GM23338 (cell line): Measurements from ENCODE around the gene TBC1D2B. TPM values are rescaled to one million over a fixed set of nuclear protein-coding genes. Genes with fewer than 3 reads are reported as not detected.

Source experiments
- ATAC-seq: fragments of 200-7000 bp; cut with Tn5 transposase; 3 replicates; pipeline ENCODE4 v1.9.1; 2020
- DNase-seq: peaks from one replicate; pipeline ENCODE4 v3.0.0-alpha.2; 2015; ENCODE audit warnings: low spot score
- H2AFZ ChIP-seq: fragments of 200-600 bp; sonication (generic); 2 replicates; pipeline ENCODE4 v1.8.0; 2016; ENCODE audit warnings: antibody characterized with exemption, mild to moderate bottlenecking, moderate library complexity
- H3F3A ChIP-seq: fragments of 200-600 bp; sonication (generic); replicated peaks from 2 replicates; pipeline ENCODE4 v1.8.0; 2017; ENCODE audit warnings: antibody characterized with exemption, mixed run types, low read depth
- H3K27ac ChIP-seq: fragments of 200-600 bp; sonication (generic); 2 replicates; pipeline ENCODE4 v1.6.1; 2016; ENCODE audit warnings: low read depth
- H3K27me3 ChIP-seq: fragments of 200-600 bp; sonication (generic); 2 replicates; pipeline ENCODE4 v1.8.0; 2016; ENCODE audit warnings: mild to moderate bottlenecking, mixed run types, moderate library complexity; ENCODE audit not compliant: insufficient read depth
- H3K36me3 ChIP-seq: fragments of 200-600 bp; sonication (generic); 2 replicates; pipeline ENCODE4 v1.8.0; 2016; ENCODE audit warnings: mild to moderate bottlenecking; ENCODE audit not compliant: insufficient read depth
- H3K4me1 ChIP-seq: fragments of 200-600 bp; sonication (generic); 2 replicates; pipeline ENCODE4 v1.8.0; 2016; ENCODE audit warnings: mild to moderate bottlenecking, moderate library complexity; ENCODE audit not compliant: insufficient read depth
- H3K4me2 ChIP-seq: fragments of 200-600 bp; sonication (generic); 2 replicates; pipeline ENCODE4 v1.7.1; 2017; ENCODE audit warnings: mixed run types
- H3K4me3 ChIP-seq: fragments of 200-600 bp; sonication (generic); 2 replicates; pipeline ENCODE4 v1.6.1; 2016; ENCODE audit warnings: mixed run types
- H3K79me2 ChIP-seq: fragments of 200-600 bp; sonication (generic); replicated peaks from 2 replicates; pipeline ENCODE4 v1.8.0; 2017; ENCODE audit warnings: mild to moderate bottlenecking; ENCODE audit not compliant: insufficient read depth
- H3K9me2 ChIP-seq: fragments of 200-600 bp; sonication (generic); 2 replicates; pipeline ENCODE4 v1.8.0; 2017; ENCODE audit not compliant: insufficient read depth
- H4K20me1 ChIP-seq: fragments of 200-600 bp; sonication (generic); replicated peaks from 2 replicates; pipeline ENCODE4 v1.8.0; 2017; ENCODE audit warnings: mild to moderate bottlenecking; ENCODE audit not compliant: insufficient read depth
- H3K27ac Mint-ChIP-seq: 2 replicates; pipeline ENCODE4 v1.8.0; 2020; ENCODE audit warnings: inconsistent platforms, mild to moderate bottlenecking, moderate library complexity, mixed read lengths
- H3K27me3 Mint-ChIP-seq: 3 replicates; pipeline ENCODE4 v1.8.0; 2022; ENCODE audit warnings: low read depth, mild to moderate bottlenecking, moderate library complexity, mixed read lengths, inconsistent platforms; ENCODE audit not compliant: insufficient read depth, poor library complexity
- H3K36me3 Mint-ChIP-seq: 3 replicates; pipeline ENCODE4 v1.8.0; 2021; ENCODE audit warnings: low read depth, mild to moderate bottlenecking, inconsistent platforms, moderate library complexity, mixed read lengths
- H3K4me1 Mint-ChIP-seq: 3 replicates; pipeline ENCODE4 v1.8.0; 2020; ENCODE audit warnings: mild to moderate bottlenecking, inconsistent platforms, mixed read lengths
- H3K4me3 Mint-ChIP-seq: 3 replicates; pipeline ENCODE4 v1.8.0; 2021; ENCODE audit warnings: moderate library complexity, mild to moderate bottlenecking, inconsistent platforms, mixed read lengths
- H3K9me3 Mint-ChIP-seq: 3 replicates; pipeline ENCODE4 v1.8.0; 2020; ENCODE audit warnings: moderate library complexity, mild to moderate bottlenecking, inconsistent platforms, mixed read lengths
- CTCF ChIP-seq, 2 experiments: fragments of 200-600 bp in 1 of 2; sonication (generic) in 1 of 2; conservative IDR thresholded peaks; 2 replicates each; pipeline versions ENCODE4 v1.5.1 to v1.6.1; 2016 to 2017; ENCODE audit warnings: antibody characterized with exemption in 2 of 2, low read depth in 2 of 2, mild to moderate bottlenecking in 2 of 2, moderate library complexity in 1 of 2
- ETS1 ChIP-seq: IDR thresholded peaks from 2 replicates; pipeline ENCODE4 v1.6.1; 2016; ENCODE audit warnings: antibody characterized with exemption
- EZH2phosphoT487 ChIP-seq: fragments of 200-600 bp; sonication (generic); IDR thresholded peaks from one replicate; pipeline ENCODE4 v1.8.1; 2018; ENCODE audit warnings: antibody characterized with exemption; ENCODE audit not compliant: unreplicated experiment
- JUNB ChIP-seq: IDR thresholded peaks from one replicate; pipeline ENCODE4 v1.6.1; 2016; ENCODE audit warnings: antibody characterized with exemption; ENCODE audit not compliant: unreplicated experiment
- NANOG ChIP-seq: IDR thresholded peaks from 2 replicates; pipeline ENCODE4 v1.6.1; 2016; ENCODE audit warnings: antibody characterized with exemption, borderline replicate concordance
- REST ChIP-seq: IDR thresholded peaks from one replicate; pipeline ENCODE4 v1.6.1; 2018; ENCODE audit warnings: antibody characterized with exemption; ENCODE audit not compliant: unreplicated experiment
- ZNF114 ChIP-seq: fragments of 250-450 bp; sonication (Bioruptor Pico); IDR thresholded peaks from 2 replicates; pipeline ENCODE4 v1.5.0; 2020; ENCODE audit warnings: mild to moderate bottlenecking, moderate library complexity
- ZNF331 ChIP-seq: fragments of 250-450 bp; sonication (Bioruptor Pico); IDR thresholded peaks from 2 replicates; pipeline ENCODE4 v1.5.0; 2020; ENCODE audit warnings: low read depth, mild to moderate bottlenecking, moderate library complexity
- ZNF462 ChIP-seq: fragments of 250-450 bp; sonication (Bioruptor Pico); IDR thresholded peaks from 2 replicates; pipeline ENCODE4 v1.5.0; 2020; ENCODE audit warnings: mild to moderate bottlenecking, moderate library complexity
- polyA plus RNA-seq: library from polyadenylated mRNA; unstranded; fragments of >200 nt; fragmentation: Nextera tagmentation; extraction: Ambion mirVana; gene quantifications from 2 replicates; pipeline ENCODE4 v1.2.1, GENCODE V29; 2016
- total RNA-seq: library from RNA; depleted of rRNA; stranded (reverse); fragments of >200 nt; shearing (Covaris generic); gene quantifications from 2 replicates; pipeline ENCODE4 v1.2.3, GENCODE V29; 2014

The TBC1D2B gene
- total and polyA plus RNA-seq, 2 experiments from 2014 or later, result 3.6 to 17.8 TPM

- H3K27ac Mint-ChIP-seq, result no peak overlapping the region
- Histone ChIP-seq H3F3A (no peaks in the 10 kb centered on the region), H2AFZ (no peak overlapping the region), H3K27ac (no peak overlapping the region), H3K36me3 (no peaks in the 10 kb centered on the region), H3K4me3 (no peak overlapping the region), H4K20me1 (no peaks in the 10 kb centered on the region), H3K9me2 (no peaks in the 10 kb centered on the region), H3K79me2 (no peaks in the 10 kb centered on the region), H3K4me2 (no peak overlapping the region), H3K4me1 (no peaks in the 10 kb centered on the region), H3K27me3 (no peaks in the 10 kb centered on the region)
- TF ChIP-seq CTCF (conservative IDR thresholded peaks at IDR 0.05; ENCODE audit: low read depth in 2 of 2) (no peak), JUNB (no peak), ETS1 (no peak), ZNF462 (CRISPR knock-in tag) (no peak), EZH2phosphoT487 (no peak), REST (no peak), NANOG (no peak), ZNF331 (CRISPR knock-in tag) (no peak), ZNF114 (CRISPR knock-in tag) (no peak)
- H3K9me3 Mint-ChIP-seq, result no peaks in the 10 kb centered on the region
- ATAC-seq, result no peak; the same call in 2 of the 3 replicates
- H3K4me3 Mint-ChIP-seq, result no peak overlapping the region
- no peaks in the 10 kb centered on the region for H3K36me3 Mint-ChIP-seq
- DNase-seq, result no peak
- H3K4me1 Mint-ChIP-seq, result no peaks in the 10 kb centered on the region
- peaks cover 6% of the 10 kb centered on the region for H3K27me3 Mint-ChIP-seq
Measured at GRCh38 chr15:78098131-78098755, 20.7 kb upstream of the TBC1D2B start.
